GM04504 (cell line): ENCODE measurements around the gene CHD6.

Source experiments
- DNase-seq: peaks from one replicate; pipeline ENCODE4 v3.0.0-alpha.2; 2012; ENCODE audit warnings: low read depth

CHD6 gene

DNA sequence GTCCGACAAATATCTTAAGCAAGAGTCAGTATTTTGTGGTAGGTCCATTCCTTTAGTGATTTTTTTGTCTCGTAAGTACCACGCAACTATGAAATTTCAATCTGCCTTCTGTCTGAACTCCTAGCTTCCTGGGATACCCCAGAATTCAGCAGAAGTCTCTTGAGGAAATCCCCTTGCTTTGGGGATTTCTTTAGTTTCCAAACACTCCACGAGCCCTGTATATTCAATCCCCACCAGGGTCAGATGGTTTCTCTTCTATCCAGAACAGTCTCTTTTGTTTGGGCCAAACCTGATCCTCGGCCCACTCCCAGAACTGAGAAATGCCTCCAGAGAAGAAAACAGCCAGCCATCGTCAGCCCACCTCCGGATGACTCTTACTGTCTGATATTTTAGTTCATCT, 113.0 kb downstream of the CHD6 start:
- DNase-seq = no peak

DNA sequence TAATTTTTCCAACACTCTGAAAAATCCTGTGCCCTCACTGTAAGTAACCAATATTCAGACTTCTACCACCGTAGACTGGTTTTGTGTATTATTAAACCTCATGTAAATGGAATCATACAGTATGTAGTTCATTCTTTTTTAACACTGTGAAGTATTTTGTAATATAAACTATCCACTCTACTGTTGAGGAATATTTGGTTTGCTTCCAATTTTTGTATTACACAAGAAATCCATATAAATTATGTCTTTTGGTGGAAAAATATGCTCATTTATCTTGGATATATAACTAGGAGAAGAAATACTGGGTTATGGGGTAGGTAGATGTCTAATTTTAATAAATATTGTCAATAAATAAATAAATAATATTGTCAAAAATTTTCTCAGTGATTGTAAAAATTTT, 116.8 kb downstream of the CHD6 start:
- no peak for DNase-seq

- DNase-seq = peak; percentile 90
These were observed 118.0 kb downstream of the CHD6 start for GRCh38 chr20:41499961-41500725.

GRCh38 chr20:41499064-41499463, 119.1 kb downstream of the CHD6 start:
- DNase-seq = peak; percentile 57

DNA sequence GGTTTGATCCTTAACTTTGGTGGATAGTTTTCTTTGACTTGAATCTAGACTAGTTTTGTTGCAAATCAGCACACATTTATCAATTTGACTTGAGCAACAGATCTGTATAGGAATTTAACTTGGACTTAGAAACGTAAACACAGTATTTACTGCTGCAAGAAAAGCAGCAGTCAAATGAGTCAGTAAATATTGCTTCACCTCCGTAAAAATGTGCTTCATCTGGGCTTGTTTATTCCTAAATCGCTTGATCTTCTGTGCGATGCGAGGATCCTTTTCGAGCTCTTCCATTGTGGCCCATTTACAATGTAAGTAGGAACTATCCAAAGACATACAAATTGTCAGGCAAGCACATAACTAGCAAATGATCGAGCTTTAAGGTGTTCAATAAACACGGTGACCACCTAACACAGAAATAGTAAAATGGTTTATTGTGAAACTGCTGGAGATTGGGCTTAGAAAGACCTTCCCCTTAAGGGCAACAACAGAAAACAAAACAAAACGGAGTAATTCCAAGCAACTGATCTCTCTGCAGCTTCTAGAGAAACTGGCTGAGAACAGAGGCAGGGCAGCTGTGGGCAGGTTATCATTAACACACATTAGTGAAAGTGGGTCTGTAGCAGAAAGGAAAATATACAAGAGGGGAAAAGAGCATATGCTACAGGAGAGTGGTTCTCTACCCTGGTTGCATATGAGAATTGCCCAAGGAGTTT, 120.8 kb downstream of the CHD6 start:
- DNase-seq = no peak

- DNase-seq = no peak
These were observed 123.7 kb downstream of the CHD6 start for GRCh38 chr20:41494451-41494850.

- no peak for DNase-seq
These were observed 134.6 kb downstream of the CHD6 start for GRCh38 chr20:41483553-41483930.

DNA sequence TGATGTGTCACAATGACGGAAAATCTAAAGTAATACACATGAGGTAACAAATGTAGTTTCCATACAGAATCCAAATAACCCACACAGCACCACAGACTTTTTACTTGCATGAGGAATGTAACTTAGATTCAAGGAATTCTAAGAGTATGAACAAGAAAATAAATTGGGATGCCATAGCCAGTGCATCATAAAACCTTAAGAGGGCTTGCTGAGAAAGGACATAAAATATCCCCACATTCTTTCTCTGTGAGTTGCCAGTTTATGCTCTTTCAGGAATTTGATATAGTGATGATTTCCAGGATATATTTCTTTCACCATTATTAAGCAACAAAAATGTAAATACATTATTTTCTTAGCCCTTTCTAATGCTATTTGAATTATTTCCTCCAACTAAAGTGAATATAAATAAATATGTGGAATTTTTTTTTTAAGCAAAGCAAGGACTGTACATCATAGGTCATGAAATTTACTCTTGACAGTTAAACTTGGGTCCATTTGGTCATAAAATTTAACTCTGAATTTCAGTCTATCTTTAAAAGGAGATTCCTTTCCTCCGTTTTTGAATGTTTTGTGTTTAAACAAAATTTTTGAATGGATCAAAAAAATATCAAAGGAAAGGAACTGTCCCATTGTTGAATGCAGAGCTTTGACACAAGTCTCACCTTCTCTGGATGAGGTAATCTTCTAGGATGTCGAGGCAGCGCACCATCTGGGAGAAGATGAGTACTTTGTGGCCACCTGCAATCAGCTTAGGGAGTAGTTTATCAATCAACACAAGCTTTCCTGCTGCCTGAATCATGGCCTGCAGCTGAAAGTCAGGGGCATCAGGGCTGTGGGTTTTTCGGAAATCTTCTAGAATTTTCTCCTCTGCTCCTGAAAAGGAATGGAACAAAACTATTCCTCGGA, 135.3 kb downstream of the CHD6 start:
- DNase-seq = peak; percentile 77

DNA sequence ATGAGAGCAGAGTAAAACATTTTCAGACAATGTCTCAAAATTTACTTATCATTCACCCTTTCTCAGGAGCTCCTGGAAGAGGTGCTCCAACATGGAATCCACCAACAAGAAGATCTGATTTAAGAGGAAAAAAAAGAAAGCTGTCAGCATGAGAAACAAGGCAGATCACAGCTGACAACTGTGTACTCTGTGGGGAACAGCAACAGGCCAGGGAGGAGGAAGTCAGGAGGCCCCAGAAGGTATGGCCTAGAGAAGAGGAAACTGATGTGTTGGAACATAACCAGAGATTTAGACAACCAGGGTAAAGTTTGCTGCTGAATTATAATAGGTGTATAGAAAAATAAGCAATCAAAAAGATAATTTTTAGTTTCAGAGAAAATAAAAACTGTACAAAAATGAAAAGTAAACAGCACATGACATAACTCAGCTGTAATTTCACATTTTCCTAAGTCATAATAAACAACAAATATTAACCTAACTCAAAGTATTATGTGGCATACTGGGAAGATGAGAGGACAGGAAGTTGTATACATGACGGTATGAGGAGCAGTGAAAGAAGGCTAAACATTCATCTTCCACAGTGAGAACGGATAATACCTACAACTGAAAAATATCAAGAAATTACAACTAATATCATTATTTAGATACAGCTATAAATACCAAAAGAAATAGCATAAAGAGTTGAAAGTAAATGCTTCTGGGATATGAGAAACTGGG, 138.0 kb downstream of the CHD6 start:
- no peak for DNase-seq

DNA sequence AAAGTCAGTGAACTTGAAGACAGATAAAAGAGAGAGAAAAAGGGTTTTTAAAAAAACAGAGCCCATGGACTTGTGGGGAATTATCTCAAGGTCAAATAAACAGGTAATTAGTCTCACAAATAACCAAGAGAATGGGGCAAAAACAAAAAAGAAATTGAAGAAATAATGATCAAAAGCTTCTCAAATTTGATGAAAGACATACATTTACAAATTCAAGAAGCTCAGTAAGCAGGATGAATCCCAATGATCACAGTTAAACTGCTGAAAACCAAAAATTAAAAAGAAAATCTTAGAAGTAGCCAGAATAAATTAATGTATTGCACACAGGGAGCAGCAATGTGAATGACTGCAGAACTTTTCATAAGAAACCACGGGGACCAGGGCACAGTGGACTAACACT, 139.1 kb downstream of the CHD6 start:
- no peak for DNase-seq

DNA sequence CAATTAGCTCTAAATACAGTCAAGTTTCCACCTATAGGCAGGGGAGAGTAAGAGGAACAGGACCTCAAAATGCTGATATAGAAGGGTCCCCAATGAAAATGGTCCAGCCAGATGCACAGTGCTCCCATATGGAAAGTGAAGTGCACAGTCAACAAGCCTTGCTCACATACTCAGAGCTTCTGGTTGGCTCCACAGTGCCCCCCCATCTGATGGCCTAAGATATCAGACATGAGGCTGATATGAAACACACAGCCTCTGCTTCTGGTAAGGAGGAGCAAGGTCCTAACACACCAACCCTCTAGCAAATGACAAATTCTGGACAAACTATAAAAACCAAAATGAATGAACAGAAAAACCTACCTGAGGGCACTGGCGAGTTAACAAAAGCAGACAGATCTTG, 140.2 kb downstream of the CHD6 start:
- DNase-seq = no peak

DNA sequence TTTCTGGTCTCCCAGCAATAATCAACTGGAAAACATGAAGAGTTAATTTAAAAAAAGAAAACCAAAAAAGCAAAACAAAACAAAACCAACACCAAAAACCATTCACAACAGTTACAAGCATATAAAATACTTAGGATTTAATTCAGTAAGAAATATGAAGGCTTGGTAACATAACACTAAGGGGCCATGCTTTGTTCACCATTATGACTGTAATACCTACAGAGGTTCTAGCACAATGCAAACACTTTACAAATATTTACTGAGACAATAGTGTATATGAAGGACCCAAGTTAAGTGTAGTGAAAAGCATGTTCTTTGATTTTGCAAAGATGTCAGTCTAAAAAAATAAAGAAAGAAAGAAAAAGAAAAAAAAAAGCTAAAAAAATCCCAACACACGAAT, 141.7 kb downstream of the CHD6 start:
- no peak for DNase-seq

DNA sequence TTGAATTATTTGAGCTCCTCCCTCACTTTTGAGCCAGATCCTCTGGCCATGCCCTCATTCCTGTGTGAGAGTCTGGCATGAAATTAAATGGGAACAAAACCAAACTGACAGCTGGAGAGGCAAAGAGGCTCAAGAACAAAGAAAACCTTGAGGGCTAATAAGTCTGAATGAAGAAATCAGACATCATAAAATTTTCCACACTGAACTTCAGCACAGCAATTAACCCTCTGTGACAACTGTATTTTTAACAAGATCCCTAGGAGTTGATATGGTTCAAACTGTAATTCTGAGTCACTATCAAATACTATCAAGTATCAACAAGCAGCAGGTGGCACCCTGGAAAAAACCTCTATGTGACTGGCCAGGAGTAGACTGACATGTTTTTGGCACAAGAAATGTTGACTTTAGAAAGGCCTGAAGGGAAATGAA, 142.2 kb downstream of the CHD6 start:
- DNase-seq = peak; percentile 80

- DNase-seq = no peak
These were observed 142.7 kb downstream of the CHD6 start for GRCh38 chr20:41475503-41475902.

DNA sequence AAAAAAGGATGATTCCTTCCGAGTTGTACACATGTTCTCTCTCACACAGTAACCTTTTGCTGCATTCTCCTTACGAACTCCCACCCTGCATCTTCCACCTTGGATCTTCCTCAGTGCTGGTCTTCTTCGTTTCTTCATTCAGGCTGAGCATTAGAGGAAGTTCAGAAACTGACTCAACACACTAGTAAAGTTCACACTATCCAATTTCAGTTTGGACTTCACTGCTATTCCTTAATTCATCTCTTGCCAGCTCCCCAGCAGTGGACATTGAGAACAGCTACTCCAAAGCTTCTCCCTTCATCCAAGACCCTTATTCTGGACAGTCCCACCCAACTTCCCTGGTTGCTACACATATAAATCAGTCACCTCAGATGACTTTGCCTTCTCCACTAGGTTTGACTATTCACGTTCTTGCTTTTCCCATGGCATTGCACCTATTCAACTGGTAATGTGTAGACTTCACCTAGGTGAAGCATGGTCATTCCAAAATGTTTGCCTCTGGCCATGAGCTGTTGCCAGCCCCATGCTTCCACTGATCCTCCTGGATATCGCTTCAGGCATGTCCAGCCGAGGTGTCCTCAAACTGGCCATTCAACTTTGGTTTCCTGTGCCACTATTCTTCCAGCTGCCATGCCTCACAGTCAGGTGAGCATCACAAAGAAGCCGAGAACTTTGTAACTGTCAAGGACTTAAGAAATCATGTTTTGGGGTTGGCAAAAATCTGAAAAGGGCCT, 147.6 kb downstream of the CHD6 start:
- no peak for DNase-seq

DNA sequence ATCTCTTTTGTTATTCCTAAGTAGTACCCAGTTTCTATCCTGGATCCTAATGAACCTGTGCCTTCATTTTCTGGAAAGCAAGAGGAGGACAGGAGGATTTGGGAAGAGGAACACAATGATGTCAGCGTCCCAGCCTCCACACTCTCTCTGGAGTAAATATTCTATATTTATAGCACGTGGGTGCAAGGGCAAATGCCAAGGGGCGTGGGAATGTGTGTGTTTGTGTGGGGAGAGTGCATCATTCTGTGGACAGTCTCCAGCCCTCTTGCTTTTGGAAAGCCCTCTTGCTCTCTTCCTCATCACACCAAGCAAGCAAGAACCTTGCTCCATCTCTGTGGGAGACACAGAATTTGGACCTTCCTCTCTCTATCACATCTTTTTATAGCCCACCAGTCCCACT, 148.3 kb downstream of the CHD6 start:
- no peak for DNase-seq

GRCh38 chr20:41468994-41469600, 149.1 kb downstream of the CHD6 start:
- no peak for DNase-seq

DNA sequence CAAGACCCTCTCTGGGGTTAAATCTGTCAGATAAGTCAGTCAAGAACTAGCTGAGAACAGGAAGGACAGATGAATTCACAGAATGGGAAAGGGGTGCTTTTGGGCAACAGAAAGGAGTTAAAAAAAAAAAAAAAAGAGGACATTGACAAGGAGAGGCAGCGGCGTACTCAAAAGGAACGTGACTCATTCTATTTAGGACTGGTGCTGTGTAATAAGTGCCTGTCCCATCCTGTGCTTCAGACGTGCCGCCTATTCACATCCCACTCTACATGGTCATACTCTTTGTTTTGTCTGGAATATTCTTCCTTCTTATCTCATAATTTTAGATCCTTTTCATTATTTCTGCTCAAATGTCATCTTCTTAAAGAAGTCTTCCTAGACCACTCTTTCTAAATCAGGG, 150.5 kb downstream of the CHD6 start:
- DNase-seq = no peak

- no peak for DNase-seq
These were observed 151.0 kb downstream of the CHD6 start for GRCh38 chr20:41467220-41467619.

DNA sequence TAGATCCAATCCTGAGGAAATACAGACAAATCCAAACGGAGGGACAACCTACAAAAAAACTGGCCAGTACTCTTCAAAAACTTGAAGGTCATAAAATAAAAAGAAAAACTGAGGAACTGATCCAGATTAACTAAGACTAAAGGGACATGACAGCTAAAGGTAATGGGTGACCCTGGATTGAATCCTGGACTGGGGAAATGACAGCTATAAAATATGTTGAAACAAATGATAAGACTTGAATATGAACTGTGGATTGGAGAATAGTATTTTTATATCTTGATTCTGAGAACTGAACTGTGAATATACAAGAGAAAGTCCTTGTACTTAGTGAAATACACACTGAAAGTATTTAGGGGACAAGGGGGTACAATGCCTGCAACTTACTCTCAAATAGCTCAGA, 154.6 kb downstream of the CHD6 start:
- no peak for DNase-seq
